Right lobe of liver (tissue), 6 donors: ENCODE data around the gene GALNT1. TPM values are rescaled to one million over a fixed set of nuclear protein-coding genes. Genes with fewer than 3 reads are reported as not detected.

Source experiments
- ATAC-seq, 4 donors: fragments of 200-7000 bp; cut with Tn5 transposase; one replicate each; pipeline ENCODE4 v1.9.1; 2020; ENCODE audit warnings: mild to moderate bottlenecking in 4 of 4, moderate library complexity in 4 of 4
- DNase-seq, 3 donors: peaks; one replicate each; pipeline ENCODE4 v3.0.0-alpha.2; 2020
- H3K27ac ChIP-seq, 3 donors: fragments of 200-600 bp; one replicate each; pipeline ENCODE4 v1.8.0; 2022
- H3K27me3 ChIP-seq, 2 donors: fragments of 200-600 bp; one replicate each; pipeline ENCODE4 v1.8.0; 2022
- H3K36me3 ChIP-seq, 4 donors: fragments of 200-600 bp; sonication (generic) in 1 of 4; one replicate each; pipeline versions ENCODE4 v1.5.1 to v1.8.0; 2017 to 2022; ENCODE audit warnings: control low read depth in 1 of 4
- H3K4me1 ChIP-seq, 4 donors: fragments of 200-600 bp; sonication (generic) in 1 of 4; one replicate each; pipeline versions ENCODE4 v1.5.1 to v1.8.0; 2017 to 2022; ENCODE audit warnings: control low read depth in 1 of 4
- H3K4me3 ChIP-seq, 3 donors: fragments of 200-600 bp; one replicate each; pipeline ENCODE4 v1.8.0; 2022
- H3K9me3 ChIP-seq, 4 donors: fragments of 200-600 bp; sonication (generic) in 1 of 4; one replicate each; pipeline versions ENCODE4 v1.5.1 to v1.8.0; 2017 to 2022; ENCODE audit warnings: control low read depth in 1 of 4
- POLR2A ChIP-seq: fragments of 450-650 bp; IDR thresholded peaks from one replicate; pipeline ENCODE4 v1.6.1; 2017; ENCODE audit warnings: antibody characterized with exemption, mild to moderate bottlenecking
- WGBS: methylation state at CpG from one replicate; pipeline ENCODE4 v1.1.6; 2018; ENCODE audit warnings: low coverage, low lambda C conversion rate; ENCODE audit not compliant: insufficient coverage; ENCODE audit errors: missing lambda C conversion rate; 5-methylcytosine and 5-hydroxymethylcytosine counted together
- intact Hi-C, 2 donors: fragments of 100-400 bp; cut with DNase I; formaldehyde crosslinking; loops; one replicate each; pipeline versions ENCODE4 v1.11.2 to v1.14.1; 2022
- total RNA-seq, 6 experiments: library from RNA; depleted of rRNA in 2 of 6; stranded (reverse); fragments of >200 nt in 2 of 6; fragmentation: NEBNext Ultra II Directional in 3 of 6; extraction: Animal tissue kit (Norgen Biotek cat#: 25700) in 3 of 6; gene quantifications; one replicate each; pipeline versions ENCODE4 v1.1.0 to v1.2.4, GENCODE V29; 2016 to 2023
- TF ChIP-seq, protein P1 (sequence below), 4 donors: fragments of 200-600 bp in 3 of 4; fragments of 450-650 bp in 1 of 4; IDR thresholded peaks; one replicate each; pipeline versions ENCODE4 v1.5.1 to v1.8.0; 2016 to 2022; ENCODE audit warnings: antibody characterized with exemption in 4 of 4, mild to moderate bottlenecking in 2 of 4
- donor health status: DM: no; HTN: yes; CAD: no.
- donor health status: DM: no; HTN: no; CAD: no.
- donor health status: DM: no; HTN: no; CAD: no.
- donor health status: DM: no; HTN: yes; CAD: no.
- donor health status: DM: no; HTN: yes; CAD: no.

Gene GALNT1
- total RNA-seq, 6 experiments from 2014 or later = 28.0 to 47.4 (median 40.4) TPM

DNA sequence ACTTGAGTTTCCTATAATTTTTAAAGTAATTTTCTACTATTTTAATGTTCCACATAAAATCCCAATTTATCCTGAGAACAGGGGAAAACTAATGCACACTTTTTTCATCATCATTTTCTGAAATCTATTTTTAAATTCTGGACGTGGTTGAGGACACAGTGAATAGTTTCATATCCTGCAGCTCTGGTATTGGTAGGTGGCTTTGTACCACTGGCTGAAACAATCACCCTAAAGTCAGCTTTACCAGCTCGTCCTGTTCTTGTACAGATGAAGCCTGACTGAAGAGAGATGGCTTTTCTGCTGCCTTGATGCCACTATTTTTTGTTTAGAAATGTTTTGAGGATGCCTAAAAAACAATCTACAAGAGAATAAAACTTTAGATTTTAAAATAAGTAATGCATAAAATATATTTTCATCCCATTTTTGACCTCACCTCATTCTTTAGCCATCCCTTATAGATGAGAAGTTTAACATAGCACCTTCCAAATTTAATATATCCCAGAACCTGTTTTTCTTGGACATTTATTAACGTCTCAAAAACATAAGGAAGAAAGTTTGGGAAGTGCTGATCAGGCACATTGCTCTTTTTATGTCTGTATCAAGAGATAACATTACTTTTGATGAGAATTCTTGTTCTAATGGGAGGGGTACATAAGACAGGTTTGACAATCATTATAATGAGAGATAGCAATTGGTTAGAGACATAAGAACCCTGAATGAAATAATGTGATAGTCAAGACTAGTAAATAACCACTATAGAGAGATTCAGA is 80.9 kb downstream of the GALNT1 start:
- Histone ChIP-seq H3K4me3 (no peak overlapping the region), H3K27ac (no peak overlapping the region), H3K9me3 (no peaks in the 10 kb centered on the region), H3K36me3 (peaks cover 0 to 4% (median 0%) of the 10 kb centered on the region in 4 donors), H3K4me1 (no peaks in the 10 kb centered on the region), H3K27me3 (no peaks in the 10 kb centered on the region)
- no peak for TF ChIP-seq POLR2A
- DNase-seq = no peak
- no peak for ATAC-seq
- 52% methylated on average over 3 of the region's 3 CpGs for WGBS
- intact Hi-C loops = no loop called here

DNA sequence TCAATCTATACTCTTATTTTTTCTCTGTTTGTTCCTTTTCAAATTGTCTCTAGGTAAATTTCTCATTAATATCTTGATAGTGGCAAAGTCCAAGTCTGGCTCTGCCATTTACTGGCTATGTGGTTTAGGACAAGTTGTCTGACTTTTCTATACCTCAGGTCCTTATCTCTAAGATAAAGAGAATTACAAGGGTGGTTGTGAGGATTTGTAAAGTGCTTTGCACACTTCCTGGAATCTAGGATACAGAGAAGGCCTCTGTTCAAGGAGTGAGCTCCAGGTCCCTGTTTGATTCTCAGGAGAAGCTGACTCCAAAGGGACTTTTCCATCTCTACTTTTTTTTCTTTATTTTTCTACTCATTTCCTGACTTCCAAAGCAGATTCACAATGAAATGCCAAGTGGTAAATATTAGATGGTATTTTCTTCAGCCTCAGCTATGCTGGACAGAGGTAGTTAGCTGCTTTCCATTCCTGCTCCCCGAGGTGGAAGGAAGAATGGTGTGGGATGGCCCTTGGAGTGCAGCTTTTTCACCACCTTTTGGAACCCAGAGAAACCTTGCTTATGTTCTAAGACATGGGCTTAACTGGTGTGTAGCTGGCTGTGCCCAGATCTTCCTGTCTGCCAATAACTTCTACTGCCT is 90.5 kb downstream of the GALNT1 start:
- Histone ChIP-seq H3K27me3 (no peaks in the 10 kb centered on the region), H3K9me3 (no peaks in the 10 kb centered on the region), H3K4me3 (no peak overlapping the region), H3K27ac (no peak overlapping the region), H3K36me3 (no peaks in the 10 kb centered on the region), H3K4me1 (no peaks in the 10 kb centered on the region)
- no peak for DNase-seq
- no peak for ATAC-seq
- intact Hi-C loops = no loop called here
- TF ChIP-seq POLR2A = no peak
- TF ChIP-seq, protein P1, sequence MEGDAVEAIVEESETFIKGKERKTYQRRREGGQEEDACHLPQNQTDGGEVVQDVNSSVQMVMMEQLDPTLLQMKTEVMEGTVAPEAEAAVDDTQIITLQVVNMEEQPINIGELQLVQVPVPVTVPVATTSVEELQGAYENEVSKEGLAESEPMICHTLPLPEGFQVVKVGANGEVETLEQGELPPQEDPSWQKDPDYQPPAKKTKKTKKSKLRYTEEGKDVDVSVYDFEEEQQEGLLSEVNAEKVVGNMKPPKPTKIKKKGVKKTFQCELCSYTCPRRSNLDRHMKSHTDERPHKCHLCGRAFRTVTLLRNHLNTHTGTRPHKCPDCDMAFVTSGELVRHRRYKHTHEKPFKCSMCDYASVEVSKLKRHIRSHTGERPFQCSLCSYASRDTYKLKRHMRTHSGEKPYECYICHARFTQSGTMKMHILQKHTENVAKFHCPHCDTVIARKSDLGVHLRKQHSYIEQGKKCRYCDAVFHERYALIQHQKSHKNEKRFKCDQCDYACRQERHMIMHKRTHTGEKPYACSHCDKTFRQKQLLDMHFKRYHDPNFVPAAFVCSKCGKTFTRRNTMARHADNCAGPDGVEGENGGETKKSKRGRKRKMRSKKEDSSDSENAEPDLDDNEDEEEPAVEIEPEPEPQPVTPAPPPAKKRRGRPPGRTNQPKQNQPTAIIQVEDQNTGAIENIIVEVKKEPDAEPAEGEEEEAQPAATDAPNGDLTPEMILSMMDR (IDR thresholded peaks at IDR 0.05) = no peak
- WGBS = 40% methylated on average over 1 of the region's 1 CpG

DNA sequence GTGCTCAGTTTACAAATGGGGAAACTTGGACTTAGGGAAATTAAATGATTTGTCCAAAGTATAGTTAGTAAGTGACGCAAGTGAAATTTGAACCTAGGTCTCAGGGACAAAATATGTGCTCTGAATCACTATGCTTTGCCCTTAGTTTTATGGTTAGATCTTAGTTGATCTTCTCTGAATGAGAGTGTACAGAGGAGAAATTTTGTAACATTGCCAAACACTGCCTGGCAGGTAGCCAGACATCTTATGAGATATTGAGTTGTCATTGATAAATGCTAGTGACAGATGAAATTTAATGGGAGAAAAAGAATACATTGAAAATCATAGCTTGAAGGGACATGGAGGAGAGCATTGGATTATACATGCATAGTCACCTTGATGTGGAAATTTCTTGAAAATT is 91.4 kb downstream of the GALNT1 start:
- Histone ChIP-seq H3K27me3 (no peaks in the 10 kb centered on the region), H3K27ac (no peak overlapping the region), H3K4me3 (no peak overlapping the region), H3K4me1 (no peaks in the 10 kb centered on the region), H3K36me3 (no peaks in the 10 kb centered on the region), H3K9me3 (no peaks in the 10 kb centered on the region)
- ATAC-seq (no peak), DNase-seq (no peak)
- WGBS = 50% methylated on average over 1 of the region's 1 CpG
- intact Hi-C loops = no loop called here
- no peak for TF ChIP-seq POLR2A
- TF ChIP-seq, protein P1 (IDR thresholded peaks at IDR 0.05) = no peak

DNA sequence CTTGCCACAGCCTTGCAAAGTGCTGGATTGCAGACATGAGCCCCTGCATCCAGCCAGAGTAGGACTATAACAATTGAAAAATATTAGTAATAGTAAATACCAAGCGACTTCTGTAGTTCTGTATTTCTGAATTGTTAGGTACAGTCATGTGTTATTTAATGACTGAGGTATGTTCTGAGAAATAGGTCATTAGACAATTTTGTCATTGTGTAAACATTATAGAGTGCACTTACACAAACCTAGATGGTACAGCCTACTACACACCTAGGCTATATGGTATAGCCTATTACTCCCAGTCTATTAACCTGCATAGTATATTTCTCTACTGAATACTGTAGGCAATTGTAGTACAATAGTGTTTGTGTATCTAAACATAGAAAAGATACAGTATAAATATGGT is 92.1 kb downstream of the GALNT1 start:
- no peaks in the 10 kb centered on the region for H3K9me3 ChIP-seq
- no peak for DNase-seq
- no peaks in the 10 kb centered on the region for H3K27me3 ChIP-seq
- TF ChIP-seq POLR2A = no peak
- TF ChIP-seq, protein P1 (IDR thresholded peaks at IDR 0.05) = no peak
- no peaks in the 10 kb centered on the region for H3K36me3 ChIP-seq
- H3K4me1 ChIP-seq = no peaks in the 10 kb centered on the region
- no peak for ATAC-seq
- 100% methylated on average over 1 of the region's 1 CpG for WGBS
- H3K4me3 ChIP-seq = no peak overlapping the region
- H3K27ac ChIP-seq = no peak overlapping the region
- intact Hi-C loops = no loop called here

DNA sequence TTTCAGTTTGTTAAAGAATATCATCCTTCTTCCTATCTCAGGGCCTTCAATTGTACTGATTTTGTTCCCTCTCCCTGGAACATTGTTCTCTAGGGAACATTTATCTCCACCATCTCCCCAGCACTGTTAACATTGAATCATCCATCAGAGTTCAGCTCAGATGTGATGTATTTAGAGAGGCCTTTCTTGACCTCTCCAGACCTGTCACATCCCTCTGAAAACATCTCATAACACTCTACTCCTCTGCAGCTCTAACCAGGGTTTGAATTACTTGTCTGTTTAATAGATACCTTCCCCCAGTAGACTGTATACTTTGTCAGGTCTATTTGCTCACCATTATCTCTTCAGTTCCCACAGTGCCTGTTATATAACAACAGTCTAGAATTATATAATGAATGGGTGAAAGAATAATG is 98.6 kb downstream of the GALNT1 start:
- H3K4me1 ChIP-seq = no peaks in the 10 kb centered on the region
- no peak for TF ChIP-seq POLR2A
- TF ChIP-seq, protein P1 (IDR thresholded peaks at IDR 0.05) = no peak
- intact Hi-C loops = no loop called here
- no peak for ATAC-seq
- H3K36me3 ChIP-seq = no peaks in the 10 kb centered on the region
- H3K9me3 ChIP-seq = no peaks in the 10 kb centered on the region
- H3K27me3 ChIP-seq = no peaks in the 10 kb centered on the region
- no peak for DNase-seq
- H3K27ac ChIP-seq = no peak overlapping the region
- H3K4me3 ChIP-seq = no peak overlapping the region
